Duodenal mucosa (tissue), 2 donors: ENCODE results near the gene PHACTR1.

Experiments
- H3K27ac ChIP-seq: one replicate; pipeline ENCODE4 v1.7.0; 2013; ENCODE audit warnings: low read depth, low read length
- H3K27me3 ChIP-seq, 2 donors: one replicate each; pipeline ENCODE4 v1.7.0; 2013; ENCODE audit warnings: low read length in 2 of 2, control low read depth in 1 of 2; ENCODE audit not compliant: insufficient read depth in 2 of 2, control insufficient read depth in 1 of 2
- H3K36me3 ChIP-seq, 2 donors: one replicate each; pipeline ENCODE4 v1.7.0; 2013; ENCODE audit warnings: low read length in 2 of 2, control low read depth in 1 of 2; ENCODE audit not compliant: insufficient read depth in 2 of 2, control insufficient read depth in 1 of 2
- H3K4me1 ChIP-seq, 2 donors: one replicate each; pipeline ENCODE4 v1.7.0; 2013; ENCODE audit warnings: low read length in 2 of 2, control low read depth in 1 of 2; ENCODE audit not compliant: insufficient read depth in 2 of 2, control insufficient read depth in 1 of 2
- H3K4me3 ChIP-seq, 2 donors: one replicate each; pipeline ENCODE4 v1.7.0; 2013; ENCODE audit warnings: low read length in 2 of 2, low read depth in 1 of 2
- H3K9ac ChIP-seq, 2 donors: one replicate each; pipeline ENCODE4 v1.7.0; 2013; ENCODE audit warnings: low read length in 2 of 2, low read depth in 1 of 2
- H3K9me3 ChIP-seq, 2 donors: one replicate each; pipeline ENCODE4 v1.7.0; 2013; ENCODE audit warnings: low read length in 2 of 2, control low read depth in 1 of 2; ENCODE audit not compliant: control insufficient read depth in 1 of 2

Gene PHACTR1

GRCh38 chr6:13065581-13065980, 349.0 kb downstream of the PHACTR1 start:
- no peaks in the 10 kb centered on the region for H3K36me3 ChIP-seq
- peaks cover 11 to 12% of the 10 kb centered on the region in 2 donors for H3K4me1 ChIP-seq
- H3K4me3 ChIP-seq: no peak overlapping the region
- no peaks in the 10 kb centered on the region for H3K9me3 ChIP-seq
- no peak overlapping the region for H3K27ac ChIP-seq
- H3K9ac ChIP-seq: no peak overlapping the region
- H3K27me3 ChIP-seq: no peaks in the 10 kb centered on the region

GRCh38 chr6:13066050-13066449, 349.5 kb downstream of the PHACTR1 start:
- Histone ChIP-seq H3K4me1 (peaks cover 11 to 12% of the 10 kb centered on the region in 2 donors), H3K27me3 (no peaks in the 10 kb centered on the region), H3K4me3 (no peak overlapping the region), H3K9me3 (no peaks in the 10 kb centered on the region), H3K9ac (no peak overlapping the region), H3K36me3 (no peaks in the 10 kb centered on the region), H3K27ac (no peak overlapping the region)

GRCh38 chr6:13066820-13067219, 350.3 kb downstream of the PHACTR1 start:
- Histone ChIP-seq H3K36me3 (no peaks in the 10 kb centered on the region), H3K4me1 (peaks cover 11 to 12% of the 10 kb centered on the region in 2 donors), H3K9me3 (no peaks in the 10 kb centered on the region), H3K27me3 (no peaks in the 10 kb centered on the region), H3K4me3 (no peak overlapping the region), H3K9ac (no peak overlapping the region), H3K27ac (no peak overlapping the region)

- Histone ChIP-seq H3K36me3 (no peaks in the 10 kb centered on the region), H3K4me3 (no peak overlapping the region), H3K9ac (no peak overlapping the region), H3K9me3 (no peaks in the 10 kb centered on the region), H3K4me1 (peaks cover 11 to 12% of the 10 kb centered on the region in 2 donors), H3K27ac (no peak overlapping the region), H3K27me3 (no peaks in the 10 kb centered on the region)
These were observed 352.1 kb downstream of the PHACTR1 start for GRCh38 chr6:13068586-13069210.

GRCh38 chr6:13071550-13072345, 355.2 kb downstream of the PHACTR1 start:
- no peaks in the 10 kb centered on the region for H3K9me3 ChIP-seq
- H3K36me3 ChIP-seq: no peaks in the 10 kb centered on the region
- no peak overlapping the region for H3K4me3 ChIP-seq
- no peak overlapping the region for H3K9ac ChIP-seq
- H3K4me1 ChIP-seq: peaks cover 5% of the 10 kb centered on the region in 2 donors
- H3K27me3 ChIP-seq: no peaks in the 10 kb centered on the region
- H3K27ac ChIP-seq: no peak overlapping the region

GRCh38 chr6:13072686-13073347, 356.2 kb downstream of the PHACTR1 start:
- Histone ChIP-seq H3K27ac (no peak overlapping the region), H3K9me3 (no peaks in the 10 kb centered on the region), H3K27me3 (no peaks in the 10 kb centered on the region), H3K4me1 (no peaks in the 10 kb centered on the region), H3K36me3 (no peaks in the 10 kb centered on the region), H3K4me3 (no peak overlapping the region), H3K9ac (no peak overlapping the region)

- Histone ChIP-seq H3K9ac (no peak overlapping the region), H3K27ac (no peak overlapping the region), H3K4me1 (no peaks in the 10 kb centered on the region), H3K36me3 (no peaks in the 10 kb centered on the region), H3K27me3 (no peaks in the 10 kb centered on the region), H3K4me3 (no peak overlapping the region), H3K9me3 (no peaks in the 10 kb centered on the region)
These were observed 358.0 kb downstream of the PHACTR1 start for GRCh38 chr6:13074415-13075140.

GRCh38 chr6:13075141-13075845, 358.7 kb downstream of the PHACTR1 start:
- Histone ChIP-seq H3K4me3 (no peak overlapping the region), H3K4me1 (no peaks in the 10 kb centered on the region), H3K27ac (no peak overlapping the region), H3K27me3 (no peaks in the 10 kb centered on the region), H3K9ac (no peak overlapping the region), H3K36me3 (no peaks in the 10 kb centered on the region), H3K9me3 (no peaks in the 10 kb centered on the region)

GRCh38 chr6:13076575-13076974, 360.0 kb downstream of the PHACTR1 start:
- H3K9ac ChIP-seq: no peak overlapping the region
- no peaks in the 10 kb centered on the region for H3K27me3 ChIP-seq
- H3K36me3 ChIP-seq: no peaks in the 10 kb centered on the region
- H3K4me1 ChIP-seq: no peaks in the 10 kb centered on the region
- H3K27ac ChIP-seq: no peak overlapping the region
- H3K9me3 ChIP-seq: no peaks in the 10 kb centered on the region
- H3K4me3 ChIP-seq: no peak overlapping the region
